NCI-H1694 (cell line): ENCODE measurements around the gene SLC4A2.
A peak's percentile ranks its signal among the peaks of the same experiment; 100 is the strongest.

Experiments used
- DNase-seq: peaks from one replicate; lab custom pipeline; 2025; lab: John Stamatoyannopoulos, UW

SLC4A2 gene

DNA sequence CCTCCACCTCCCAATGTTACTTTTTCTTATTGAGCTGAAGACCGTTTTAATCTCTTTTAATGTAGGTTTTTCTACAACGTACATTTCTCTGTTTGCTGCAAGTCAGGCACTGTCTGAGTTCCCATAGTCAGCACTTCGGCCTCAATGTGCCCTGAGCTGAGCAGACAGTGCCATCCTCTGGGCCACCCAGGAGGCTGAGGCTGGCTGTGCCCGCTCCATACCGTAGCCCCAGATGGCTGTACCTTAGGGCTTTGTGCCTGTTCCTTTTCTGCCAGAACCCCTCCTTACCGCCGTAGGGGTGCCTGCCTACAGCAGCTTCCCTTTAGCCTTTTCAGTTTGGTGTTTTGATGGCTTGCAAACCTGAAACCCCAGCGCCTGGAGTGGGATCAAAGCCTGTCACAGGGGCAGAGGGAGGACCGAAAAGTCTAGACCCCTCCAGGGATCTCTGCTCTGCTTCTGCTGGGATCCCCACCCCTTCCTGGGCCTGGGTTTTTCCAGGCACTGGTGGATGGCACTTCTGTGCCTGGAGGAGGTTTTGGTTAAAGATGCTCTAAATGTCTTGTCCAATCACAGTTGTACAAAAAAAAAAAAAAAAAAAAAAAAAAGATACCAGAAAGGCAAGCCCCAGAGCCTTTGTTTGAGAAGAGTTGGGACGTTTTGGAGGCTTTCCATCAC is 35.9 kb downstream of the SLC4A2 start:
- DNase-seq, result no peak

DNA sequence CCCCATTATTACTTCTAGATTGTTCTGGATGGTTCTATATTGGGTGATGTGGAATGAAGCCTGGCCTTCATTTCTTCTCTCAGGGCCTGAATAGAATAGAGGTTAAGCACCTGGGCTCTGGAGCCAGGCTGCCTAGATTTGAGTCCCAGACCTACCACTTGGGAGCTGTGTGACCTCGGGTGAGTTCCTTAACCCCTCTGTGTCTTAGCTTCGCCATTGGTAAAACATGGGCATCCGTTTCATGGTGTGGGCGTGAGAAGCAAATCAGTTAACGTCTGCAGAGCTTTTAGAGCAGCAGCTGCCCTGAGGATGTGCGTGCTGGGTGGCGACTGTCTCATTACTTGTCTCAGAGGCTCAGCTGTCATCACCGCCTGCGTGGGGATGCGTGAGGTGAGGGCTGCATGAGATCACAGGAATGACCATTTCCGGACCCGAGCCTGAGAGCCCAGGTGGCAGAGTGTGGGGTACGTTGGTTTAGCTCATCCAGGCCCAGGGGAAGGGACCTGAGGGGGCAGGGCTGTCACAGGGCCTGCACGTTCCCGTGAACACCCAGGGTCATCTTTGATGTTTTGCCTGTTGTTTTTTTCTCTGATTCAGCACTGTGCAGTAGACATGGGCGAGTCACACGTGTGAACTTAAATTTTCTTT is 36.6 kb downstream of the SLC4A2 start:
- no peak for DNase-seq

DNA sequence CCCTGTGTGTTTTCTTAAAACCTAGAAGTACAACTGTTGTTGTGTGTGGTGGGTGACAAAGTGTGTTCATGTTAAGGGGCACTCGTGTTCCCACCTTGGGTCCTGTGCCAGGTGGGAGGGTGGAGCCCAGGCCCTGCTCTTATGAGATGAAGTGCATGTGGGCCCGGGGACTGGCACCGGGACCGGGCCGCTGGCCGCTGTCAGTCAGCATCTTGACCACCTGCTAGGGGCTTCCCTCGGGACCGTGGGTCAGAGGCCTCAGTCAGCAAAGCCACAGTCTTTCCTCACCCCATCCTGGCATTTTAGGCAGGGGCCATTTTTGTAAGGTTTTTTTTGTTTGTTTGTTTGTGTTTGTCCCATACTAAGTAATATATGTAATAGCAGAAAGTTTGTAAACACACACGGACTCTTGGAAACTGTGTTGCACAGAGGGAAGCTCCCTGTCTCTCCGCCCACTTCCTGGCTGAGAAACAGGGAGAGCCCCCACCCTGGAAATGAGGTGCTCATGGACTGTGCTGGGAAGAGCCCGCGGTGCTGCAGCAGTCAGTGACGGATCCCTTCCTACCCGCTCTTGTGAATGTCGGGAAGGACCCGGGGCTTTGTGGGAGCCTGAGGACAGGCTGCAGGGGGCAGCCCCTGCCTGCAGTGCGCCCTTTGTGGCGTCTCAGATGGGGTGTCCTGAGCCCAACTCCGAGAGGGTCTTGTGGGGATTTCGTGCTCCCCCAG is 40.3 kb downstream of the SLC4A2 start:
- no peak for DNase-seq

DNA sequence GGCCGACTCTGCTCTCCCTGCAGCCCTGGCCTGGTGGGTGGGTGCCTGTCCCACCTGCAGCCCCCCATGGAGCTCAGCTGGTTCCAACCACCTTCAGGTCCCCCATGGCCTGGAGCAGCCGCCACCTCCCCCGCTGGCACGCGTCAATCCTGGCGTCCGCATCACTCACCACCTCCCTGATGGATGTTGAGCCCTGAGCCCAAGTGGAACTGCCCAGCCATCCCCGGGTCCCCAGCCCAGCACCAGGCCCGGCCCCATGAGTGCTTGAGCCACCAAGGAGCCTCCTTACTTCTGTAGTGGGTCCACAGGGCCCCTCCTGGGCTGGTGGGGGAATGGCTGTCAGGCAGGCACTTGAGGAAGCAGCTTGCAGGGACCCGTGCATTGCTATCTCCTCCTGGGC is 41.5 kb downstream of the SLC4A2 start:
- no peak for DNase-seq

DNA sequence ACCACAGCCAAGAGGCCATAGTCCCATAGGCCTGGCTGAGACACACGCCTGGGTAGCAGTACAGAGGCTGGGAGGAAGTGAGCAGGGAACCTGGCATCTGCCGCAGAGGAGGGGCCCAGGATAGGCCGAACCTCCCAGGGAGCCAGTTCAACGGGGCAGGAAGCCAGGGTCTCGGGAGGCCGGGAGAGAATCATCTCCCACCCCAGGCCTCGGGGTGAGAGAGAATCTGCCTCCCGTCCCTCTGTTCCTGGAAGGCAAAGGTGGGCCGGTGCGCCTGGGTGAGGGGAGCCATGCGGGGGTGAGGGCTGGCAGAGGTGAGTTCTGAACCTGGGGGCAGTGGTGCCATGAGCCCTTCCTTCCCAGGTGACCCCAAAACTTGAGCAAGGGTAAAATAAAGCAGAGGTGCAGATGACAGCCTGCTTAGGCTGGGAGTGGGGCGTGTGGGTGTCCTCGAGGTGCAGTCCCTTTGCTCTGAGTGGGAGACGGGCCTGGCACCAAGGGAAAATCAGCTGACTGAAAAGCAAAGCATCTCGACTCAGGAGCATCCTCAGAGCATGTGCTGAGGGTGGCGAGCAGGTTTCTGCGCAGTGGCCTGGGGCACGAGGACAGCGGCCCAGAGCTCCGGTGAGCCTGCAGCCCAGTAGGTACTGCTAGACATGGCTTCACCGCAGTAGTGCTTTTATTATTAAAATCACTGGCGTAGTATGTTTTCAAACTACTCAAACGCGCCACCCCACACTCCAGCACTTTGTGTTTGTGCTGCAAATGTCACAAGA is 42.4 kb downstream of the SLC4A2 start:
- no peak for DNase-seq

DNA sequence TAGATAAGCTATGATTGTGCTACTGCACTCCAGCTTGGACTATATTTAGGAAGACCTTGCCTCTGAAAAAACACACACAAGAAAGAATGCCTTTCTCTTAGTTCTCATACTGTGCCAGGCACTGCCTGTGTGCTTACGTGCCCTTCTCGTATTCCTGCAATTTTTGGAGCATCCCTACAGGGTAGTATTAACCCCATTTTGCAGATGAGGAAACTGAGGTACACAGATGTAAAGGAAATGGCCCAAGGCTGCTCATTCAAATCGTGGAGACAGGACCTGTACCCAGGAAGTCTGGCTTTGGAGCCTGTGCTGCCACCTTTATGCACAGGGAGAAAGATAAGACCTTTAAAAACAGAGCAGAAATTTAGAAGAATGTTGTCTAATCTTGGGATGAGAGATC is 43.6 kb downstream of the SLC4A2 start:
- DNase-seq, result no peak

DNA sequence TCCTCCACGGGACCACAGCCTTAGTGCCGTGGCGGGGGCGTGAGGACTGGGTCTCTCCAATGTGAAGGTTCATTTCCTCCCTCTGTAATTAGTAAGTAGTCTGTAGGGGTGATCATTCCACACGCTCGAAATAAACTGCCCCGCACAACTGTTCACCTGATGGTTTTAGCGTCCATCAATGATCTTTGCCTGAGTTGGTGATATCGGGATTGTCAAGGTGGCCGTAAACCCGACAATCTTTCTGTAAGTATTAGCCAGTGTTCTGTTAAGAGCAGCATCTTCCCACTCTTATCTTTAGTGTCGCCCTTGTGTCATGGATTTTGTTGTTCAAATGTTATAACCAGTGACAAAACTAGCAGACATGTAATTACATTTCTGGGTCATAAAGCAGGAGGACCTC is 44.6 kb downstream of the SLC4A2 start:
- DNase-seq, result no peak

DNA sequence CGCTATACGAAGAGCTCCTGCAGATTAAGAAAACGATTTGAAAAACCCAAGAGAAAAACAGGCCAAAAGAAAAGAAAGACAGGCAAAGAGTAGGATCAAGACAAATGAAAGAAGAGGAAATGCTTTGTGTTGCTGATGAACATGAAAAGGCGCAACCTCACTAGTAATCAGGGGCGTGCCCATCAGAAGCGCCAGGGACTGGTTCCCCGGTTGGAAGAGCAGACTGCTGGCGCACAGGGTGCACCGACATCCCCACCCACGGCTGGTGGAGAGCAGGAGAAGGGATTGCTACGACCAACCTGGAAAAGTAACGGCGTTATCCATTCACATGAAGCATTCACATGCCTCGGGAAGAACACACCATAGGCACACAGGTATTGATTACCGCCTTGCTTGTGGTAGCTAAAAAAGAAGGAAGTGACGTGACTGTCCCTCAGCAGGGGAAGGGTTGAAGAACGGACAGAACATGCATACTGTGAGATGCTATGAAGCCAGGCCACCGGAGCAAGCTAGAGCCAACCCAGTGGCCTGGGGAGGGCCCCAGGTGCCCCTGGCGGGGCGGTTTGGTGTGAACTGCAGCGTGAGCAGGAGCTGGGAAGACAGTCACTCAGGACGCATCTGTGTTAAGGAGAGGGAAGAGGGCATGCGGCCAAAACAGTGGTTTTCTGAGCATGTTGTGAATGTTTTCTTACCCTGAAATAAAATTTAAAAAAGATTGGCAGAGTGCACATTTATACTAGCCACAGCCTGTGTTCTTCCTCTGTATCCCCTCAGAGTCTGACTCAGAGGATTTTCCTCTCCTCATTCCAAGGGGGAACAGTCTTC is 45.2 kb downstream of the SLC4A2 start:
- DNase-seq, result no peak

DNA sequence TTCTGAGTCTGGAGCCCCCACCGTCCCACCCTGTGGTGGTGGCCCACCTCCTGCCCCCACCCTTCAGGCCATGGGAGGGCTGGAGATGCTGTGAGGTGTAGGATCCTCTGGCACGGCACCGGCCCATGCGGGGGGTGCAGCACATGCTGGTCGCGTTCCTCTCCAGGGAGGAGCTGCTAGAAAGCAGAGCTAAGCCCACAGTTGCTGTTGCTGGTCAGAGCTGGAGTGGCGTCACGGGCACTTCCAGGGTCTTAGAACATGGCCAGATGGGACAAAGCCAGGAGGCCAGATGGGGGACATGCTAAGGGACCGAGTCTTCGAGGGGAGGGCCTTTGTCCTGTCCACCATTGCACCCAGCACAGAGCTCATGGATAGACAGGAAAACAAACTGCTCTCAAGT is 48.5 kb downstream of the SLC4A2 start:
- DNase-seq, result no peak

DNA sequence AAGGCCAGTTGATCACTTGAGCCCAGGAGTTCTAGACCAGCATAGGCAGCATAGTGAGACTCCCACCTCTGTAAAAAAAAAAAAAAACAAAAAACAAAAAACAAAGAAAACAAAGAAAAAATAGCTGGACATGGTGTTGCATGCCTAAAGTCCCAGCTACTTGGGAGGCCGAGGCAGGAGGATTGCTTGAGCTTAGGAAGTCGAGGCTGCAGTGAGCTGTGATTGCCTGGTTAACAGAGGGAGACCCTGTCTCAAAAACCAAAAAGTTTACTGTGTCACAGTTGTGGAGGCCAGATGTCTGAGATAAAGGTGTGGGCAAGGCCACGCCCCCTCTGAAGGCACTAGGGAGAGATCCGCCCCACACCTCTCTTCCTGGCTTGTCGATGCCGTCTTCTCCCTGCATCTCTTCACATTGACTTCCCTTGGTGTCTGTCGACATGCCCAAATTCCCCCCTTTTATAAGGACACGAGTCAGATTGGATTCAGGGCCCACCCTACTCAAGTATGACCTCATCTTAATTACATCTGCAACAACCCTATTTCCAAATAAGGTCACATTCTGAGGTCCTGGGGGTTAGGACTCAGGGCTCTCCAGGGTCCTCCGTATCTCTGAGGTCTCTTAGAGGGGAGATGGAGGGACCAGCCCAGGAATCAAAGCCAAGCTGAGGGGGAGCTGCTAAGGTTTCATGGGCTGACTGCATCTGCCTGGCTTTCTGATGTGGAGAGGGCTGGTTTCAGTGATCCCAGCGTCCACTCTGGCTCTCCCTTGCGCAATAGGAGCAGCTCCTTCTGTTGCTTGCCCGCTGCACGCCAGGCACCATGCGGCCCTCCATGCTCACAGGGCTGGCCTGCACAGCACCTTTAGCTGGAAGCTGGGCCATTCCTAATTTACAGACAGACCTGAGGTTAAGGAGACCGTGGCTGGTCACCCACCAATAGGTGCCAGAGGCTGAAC is 50.0 kb downstream of the SLC4A2 start:
- no peak for DNase-seq

DNA sequence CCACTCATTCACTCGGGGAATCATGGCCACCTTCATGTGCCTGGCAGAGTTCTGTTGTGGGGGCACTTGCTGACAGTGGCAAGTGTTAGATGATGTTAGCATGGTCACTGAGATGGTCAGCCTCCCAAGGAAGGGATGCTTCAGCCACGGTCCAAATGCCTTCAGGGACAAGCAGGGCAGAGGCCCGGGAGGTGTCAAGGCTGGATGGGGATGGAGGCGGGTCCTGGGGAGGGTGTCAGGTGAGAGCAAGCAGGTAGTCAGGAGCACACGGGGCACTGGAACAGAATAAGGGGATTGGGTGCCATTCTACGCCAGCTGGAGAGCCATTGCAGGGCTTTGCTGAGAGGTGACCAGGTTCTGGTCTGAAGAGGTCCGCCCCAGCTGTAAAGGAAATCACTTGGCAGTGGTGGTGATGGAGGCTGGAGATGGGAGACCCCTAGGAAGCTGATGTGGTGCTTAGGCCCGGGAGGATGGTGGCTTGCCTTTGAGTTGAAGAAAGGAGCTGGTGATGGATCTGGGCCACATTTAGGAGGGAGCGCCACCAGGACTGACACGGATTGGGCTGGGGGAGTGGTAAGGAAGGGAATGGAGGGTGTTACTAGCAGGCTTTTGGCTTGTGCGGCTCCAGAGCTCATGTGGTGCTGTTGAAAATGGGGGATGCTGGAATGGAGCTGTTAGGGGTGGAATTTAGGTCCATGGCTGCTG is 51.0 kb downstream of the SLC4A2 start:
- DNase-seq, result no peak

DNA sequence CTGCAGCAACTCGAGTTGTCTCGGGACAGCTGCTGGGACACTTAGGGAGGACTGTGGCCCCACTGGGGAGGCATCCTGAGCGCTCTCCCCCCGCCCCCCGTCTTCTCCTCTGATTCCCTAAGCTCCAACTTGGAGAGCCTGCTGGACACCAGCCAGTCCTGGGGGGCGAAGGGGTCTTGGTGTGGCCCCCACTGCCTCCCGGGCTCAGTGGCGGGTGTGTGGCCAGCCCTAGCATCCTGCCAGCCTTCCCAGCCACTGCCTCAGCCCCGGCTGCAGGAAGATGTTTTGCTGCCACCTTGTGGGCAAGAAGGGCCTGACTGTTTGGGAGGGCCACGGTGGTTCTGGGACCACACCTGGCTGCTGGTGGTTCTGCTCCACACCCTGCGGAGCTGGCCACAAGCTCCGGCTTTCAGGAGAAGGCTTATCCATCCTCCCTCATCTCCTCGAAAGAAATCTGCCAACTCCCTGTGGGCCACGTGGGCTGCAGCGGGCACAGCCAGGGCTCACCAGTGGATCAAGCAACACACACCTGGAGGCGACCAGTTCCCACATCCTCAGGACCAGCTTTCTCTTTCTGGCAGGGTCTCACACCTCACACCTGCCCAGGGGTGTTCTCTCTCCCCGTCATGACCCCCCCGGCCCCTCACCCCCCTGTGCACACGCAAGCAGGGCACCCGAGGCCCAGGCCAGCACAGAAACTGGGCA is 51.7 kb downstream of the SLC4A2 start:
- peak; percentile 27 for DNase-seq

DNA sequence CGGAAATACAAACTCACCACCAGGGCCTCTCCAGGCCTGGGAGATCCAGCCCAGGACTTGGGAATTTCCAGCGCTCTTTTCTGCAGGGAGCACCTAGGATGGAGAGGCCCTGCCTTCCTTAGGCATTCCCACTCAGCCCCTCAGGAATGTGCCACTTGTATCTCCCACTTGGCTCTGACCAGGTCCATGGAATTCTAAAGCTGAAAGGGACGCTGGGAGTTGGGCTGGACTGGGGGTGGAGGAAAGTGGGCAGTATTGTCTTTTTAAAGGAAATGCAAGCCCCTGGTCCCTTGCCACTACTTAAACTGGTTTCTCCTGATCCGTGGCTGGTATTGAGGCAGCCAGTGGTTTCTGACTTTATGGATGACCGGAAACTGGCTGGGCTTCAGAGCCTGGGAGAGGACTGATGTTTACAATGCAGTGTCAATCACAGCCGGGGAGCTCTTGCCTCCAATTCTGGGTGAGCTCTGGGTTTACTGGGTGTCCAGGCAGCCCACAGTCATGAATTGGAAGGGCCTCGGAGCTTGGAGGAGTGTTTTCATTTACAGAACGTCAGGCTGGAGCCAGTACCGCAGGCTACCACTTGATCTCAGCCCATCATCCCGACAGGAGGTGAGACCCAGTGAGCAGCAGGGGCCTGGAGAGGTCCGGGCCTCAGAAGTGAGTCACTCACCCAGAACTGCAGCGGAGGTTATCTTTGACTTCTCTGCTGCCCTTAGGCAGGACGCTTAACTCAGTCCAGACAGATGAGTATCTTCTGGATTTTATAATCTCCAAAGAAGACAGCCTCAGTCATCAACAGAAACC is 54.2 kb downstream of the SLC4A2 start:
- DNase-seq, result no peak

DNA sequence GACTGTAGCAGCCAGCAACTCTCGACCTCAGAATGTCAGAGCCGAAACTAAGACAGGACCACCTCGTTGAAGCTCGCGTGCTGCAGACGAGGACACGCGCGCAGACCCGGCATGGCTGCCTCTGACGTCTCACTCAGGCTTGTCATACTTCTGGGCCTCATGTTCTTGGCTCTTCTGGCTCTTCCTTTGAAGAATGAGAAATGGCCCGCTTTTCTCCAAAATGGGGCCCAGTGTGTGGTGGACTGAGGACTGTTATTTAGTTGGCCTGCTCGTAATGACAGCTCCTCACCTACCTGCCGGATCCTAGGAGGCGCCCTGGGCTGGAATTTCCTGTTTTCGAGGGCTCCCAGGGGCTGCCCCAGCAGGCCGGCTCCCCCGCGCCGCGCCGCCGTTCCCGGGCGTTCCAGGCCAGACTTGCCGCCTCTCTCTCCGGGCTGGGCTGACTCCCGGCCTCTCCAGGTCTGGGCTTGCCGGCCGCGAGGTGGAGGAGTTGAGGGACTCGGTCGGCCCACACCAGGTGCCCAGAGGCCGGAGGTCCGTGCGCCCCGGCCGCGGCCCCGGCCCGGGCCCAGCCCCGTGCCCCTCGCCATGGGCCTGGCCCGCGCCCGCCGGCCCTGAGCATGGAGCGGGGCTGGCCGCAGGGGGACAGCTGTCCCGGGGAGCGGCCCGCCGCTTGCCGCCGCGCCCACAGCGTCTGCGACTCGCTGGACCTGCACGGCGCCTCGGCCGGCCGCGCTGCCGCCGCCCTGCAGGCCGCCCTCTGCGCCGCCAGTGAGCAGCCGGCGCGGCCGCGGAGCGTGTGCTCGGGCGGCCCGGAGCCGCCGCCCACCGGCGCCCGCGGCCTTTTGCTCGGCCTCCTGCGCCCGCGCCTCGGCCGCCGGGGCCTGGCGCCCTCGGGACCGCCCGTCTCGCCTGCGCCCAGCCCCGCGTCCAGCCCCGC is 55.0 kb downstream of the SLC4A2 start:
- DNase-seq, result no peak

DNA sequence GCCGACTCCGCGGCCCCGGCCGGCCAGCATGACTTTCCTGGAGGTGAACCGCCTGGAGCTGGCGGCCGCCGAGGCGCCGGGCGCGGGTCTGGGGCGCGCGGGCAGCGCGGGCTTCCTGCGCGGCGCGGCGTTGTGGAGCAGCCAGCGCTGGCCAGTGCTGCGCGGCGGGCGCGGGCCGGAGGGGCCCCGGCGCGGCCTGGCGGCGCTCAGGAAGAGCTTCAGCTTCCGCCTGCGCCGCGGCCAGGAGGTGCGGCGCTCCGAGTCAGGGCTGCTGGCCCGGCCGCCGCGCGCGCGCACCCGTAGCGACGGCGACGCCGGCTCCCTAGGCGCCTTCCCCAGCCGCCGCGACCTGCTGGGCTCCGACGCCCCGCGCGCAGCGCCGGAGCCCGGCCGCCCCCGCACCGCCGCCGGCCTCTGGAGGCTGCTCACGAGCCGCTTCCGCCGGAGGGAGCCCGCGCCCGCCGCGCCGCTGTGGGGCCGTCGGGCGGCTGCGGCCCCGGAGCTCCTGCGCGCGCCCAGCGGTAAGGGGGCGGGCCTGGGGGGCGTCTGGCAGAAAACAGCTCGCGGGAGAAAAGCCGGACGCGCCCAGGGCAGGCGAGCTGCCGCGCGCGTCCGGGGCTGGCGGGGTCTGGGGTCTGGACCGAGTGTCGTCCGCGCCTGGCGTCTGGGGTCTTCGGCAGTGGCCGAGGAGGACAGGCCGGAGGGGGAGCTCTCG is 55.9 kb downstream of the SLC4A2 start:
- DNase-seq, result no peak

DNA sequence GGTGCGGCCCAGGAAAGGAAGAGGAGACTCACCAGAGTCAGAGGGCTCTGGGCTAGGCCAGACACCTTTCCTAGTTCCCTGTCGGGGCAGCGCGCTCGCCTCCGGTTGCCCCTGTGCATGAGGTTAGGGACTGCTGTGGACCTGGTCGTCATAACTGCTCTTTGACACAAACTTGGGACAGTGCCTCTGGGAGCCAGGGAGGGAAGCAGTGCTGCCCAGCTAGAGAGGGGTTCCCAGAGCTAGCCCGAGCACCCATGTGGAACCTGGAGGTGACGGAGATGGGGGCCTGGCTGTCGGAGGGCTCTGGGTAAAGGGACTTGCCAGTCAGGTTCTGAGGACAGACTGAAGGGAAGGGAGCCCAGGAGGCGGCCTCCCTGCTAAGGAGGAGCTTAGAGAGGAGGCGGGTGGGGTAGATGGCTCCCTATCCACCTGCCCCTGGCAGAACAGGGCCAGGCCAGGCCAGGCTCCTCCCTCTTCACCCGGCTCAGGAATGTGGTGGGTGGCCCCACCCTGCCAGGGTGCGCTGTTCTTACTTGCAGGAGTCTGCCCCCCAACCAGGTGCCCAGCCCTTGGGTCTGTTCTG is 56.5 kb downstream of the SLC4A2 start:
- DNase-seq, result no peak
